ENCODE results near the gene NPC1L1.

DNA sequence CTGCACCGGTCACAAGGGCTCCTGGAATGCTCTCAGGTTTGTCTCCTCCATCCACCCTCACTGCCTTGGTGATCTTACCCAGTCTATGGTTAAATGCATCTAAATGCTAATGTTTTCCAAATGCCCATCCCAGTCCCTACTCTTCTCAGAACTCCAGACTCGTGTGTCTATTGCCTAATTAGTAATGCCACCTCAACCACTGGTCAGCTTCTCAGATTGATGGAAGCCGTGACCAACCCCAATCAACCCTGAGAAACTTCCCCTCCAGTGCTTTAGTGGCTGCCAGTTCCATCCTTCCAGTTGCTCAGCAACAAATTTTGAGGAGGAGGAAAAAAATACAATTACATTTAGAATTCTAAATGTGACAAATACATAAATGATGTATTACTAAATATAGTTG, 69.3 kb downstream of the NPC1L1 start:
- TF ChIP-seq EZH2 (IDR thresholded peaks at IDR 0.05) (no peak), POLR2AphosphoS5 (IDR thresholded peaks at IDR 0.05; ENCODE audit: borderline replicate concordance, low read depth, low read length) (no peak), FOXP2 (optimal IDR thresholded peaks at IDR 0.05; ENCODE audit: control extremely low read depth, extremely low read length, insufficient read depth) (no peak)

Measured in SK-N-MC (cell line).